Trophoblast cell (in vitro differentiated cells and primary cell): ENCODE data around the gene AIFM3.

Source experiments
- DNase-seq, 2 donors: peaks; one replicate each; pipeline ENCODE4 v3.0.0-alpha.2; 2016
- H2AFZ ChIP-seq: 2 replicates; pipeline ENCODE4 v1.6.1; 2013; ENCODE audit warnings: low read length, moderate library complexity, mild to moderate bottlenecking; ENCODE audit not compliant: insufficient read depth, poor library complexity
- H2AK5ac ChIP-seq: 2 replicates; pipeline ENCODE4 v1.6.1; 2013; ENCODE audit warnings: mild to moderate bottlenecking, low read length
- H2BK120ac ChIP-seq: 2 replicates; pipeline ENCODE4 v1.6.1; 2013; ENCODE audit warnings: low read length, mild to moderate bottlenecking, moderate library complexity; ENCODE audit not compliant: insufficient read depth, poor library complexity
- H2BK12ac ChIP-seq: 2 replicates; pipeline ENCODE4 v1.6.1; 2013; ENCODE audit warnings: mild to moderate bottlenecking, low read length, moderate library complexity
- H2BK5ac ChIP-seq: 2 replicates; pipeline ENCODE4 v1.6.1; 2013; ENCODE audit warnings: low read length, low read depth, moderate library complexity, mild to moderate bottlenecking; ENCODE audit not compliant: poor library complexity
- H3K14ac ChIP-seq: 2 replicates; pipeline ENCODE4 v1.6.1; 2013; ENCODE audit warnings: mild to moderate bottlenecking, low read length
- H3K18ac ChIP-seq: 2 replicates; pipeline ENCODE4 v1.6.1; 2013; ENCODE audit warnings: mild to moderate bottlenecking, low read length
- H3K23ac ChIP-seq: 2 replicates; pipeline ENCODE4 v1.6.1; 2013; ENCODE audit warnings: low read length
- H3K27ac ChIP-seq: 2 replicates; pipeline ENCODE4 v1.5.1; 2013; ENCODE audit warnings: low read depth, mild to moderate bottlenecking, inconsistent platforms, low read length, moderate library complexity
- H3K27me3 ChIP-seq: 2 replicates; pipeline ENCODE4 v1.6.1; 2013; ENCODE audit warnings: inconsistent platforms, mild to moderate bottlenecking, low read length, moderate library complexity; ENCODE audit not compliant: insufficient read depth
- H3K36me3 ChIP-seq, 2 experiments: 1 replicate in 1 of 2; 2 replicates in 1 of 2; pipeline ENCODE4 v1.6.1; 2013; ENCODE audit warnings: low read length in 2 of 2, mild to moderate bottlenecking in 2 of 2, moderate library complexity in 1 of 2; ENCODE audit not compliant: insufficient read depth in 2 of 2, control insufficient read depth in 1 of 2
- H3K4ac ChIP-seq: 2 replicates; pipeline ENCODE4 v1.6.1; 2013; ENCODE audit warnings: low read depth, mild to moderate bottlenecking, low read length, moderate library complexity
- H3K4me1 ChIP-seq, 2 experiments: 1 replicate in 1 of 2; 2 replicates in 1 of 2; pipeline ENCODE4 v1.6.1; 2013; ENCODE audit warnings: low read length in 2 of 2, mild to moderate bottlenecking in 2 of 2, moderate library complexity in 1 of 2; ENCODE audit not compliant: insufficient read depth in 2 of 2, control insufficient read depth in 1 of 2
- H3K4me2 ChIP-seq: 2 replicates; pipeline ENCODE4 v1.6.1; 2013; ENCODE audit warnings: inconsistent platforms, mild to moderate bottlenecking, low read length, moderate library complexity
- H3K4me3 ChIP-seq: 2 replicates; pipeline ENCODE4 v1.5.1; 2013; ENCODE audit warnings: mild to moderate bottlenecking, low read depth, low read length, inconsistent platforms
- H3K79me1 ChIP-seq: one replicate; pipeline ENCODE4 v1.6.1; 2013; ENCODE audit warnings: low read length
- H3K79me2 ChIP-seq: 2 replicates; pipeline ENCODE4 v1.6.1; 2013; ENCODE audit warnings: low read length, mild to moderate bottlenecking; ENCODE audit not compliant: control insufficient read depth, insufficient read depth, poor library complexity
- H3K9ac ChIP-seq: 2 replicates; pipeline ENCODE4 v1.6.1; 2013; ENCODE audit warnings: mild to moderate bottlenecking, low read length
- H3K9me3 ChIP-seq: 2 replicates; pipeline ENCODE4 v1.6.1; 2013; ENCODE audit warnings: low read depth, mild to moderate bottlenecking, control low read depth, inconsistent platforms, low read length; ENCODE audit not compliant: insufficient read depth
- H4K12ac ChIP-seq: 2 replicates; pipeline ENCODE4 v1.6.1; 2013; ENCODE audit warnings: low read depth, mild to moderate bottlenecking, low read length, moderate library complexity
- H4K8ac ChIP-seq: 2 replicates; pipeline ENCODE4 v1.6.1; 2013; ENCODE audit warnings: low read depth, mild to moderate bottlenecking, low read length, moderate library complexity
- H4K91ac ChIP-seq: one replicate; pipeline ENCODE4 v1.6.1; 2013; ENCODE audit warnings: low read depth, mild to moderate bottlenecking, low read length, moderate library complexity
- WGBS: extraction: QIAGEN DNeasy Blood & Tissue Kit; methylation state at CpG from one replicate; pipeline ENCODE4 v1.1.7; 2013; ENCODE audit warnings: missing lambda C conversion rate; ENCODE audit not compliant: insufficient read length, insufficient coverage; ENCODE audit errors: extremely low coverage; 5-methylcytosine and 5-hydroxymethylcytosine counted together

AIFM3 gene

GRCh38 chr22:21028277-21029251 is 61.5 kb downstream of the AIFM3 start:
- Histone ChIP-seq H2BK120ac (no peak overlapping the region), H2AFZ (no peak overlapping the region), H3K23ac (no peak overlapping the region), H3K79me2 (peaks cover 2% of the 10 kb centered on the region), H2BK12ac (no peak overlapping the region), H3K4ac (no peak overlapping the region), H3K79me1 (peaks cover 15% of the 10 kb centered on the region), H3K4me1 (peaks cover 33 to 40% of the 10 kb centered on the region in 2 experiments), H3K9ac (no peak overlapping the region), H2AK5ac (no peak overlapping the region), H3K27ac (no peak overlapping the region), H4K12ac (no peak overlapping the region), H3K27me3 (no peaks in the 10 kb centered on the region), H3K4me2 (no peak overlapping the region), H2BK5ac (no peak overlapping the region), H3K9me3 (no peaks in the 10 kb centered on the region), H3K36me3 (no peaks in the 10 kb centered on the region), H3K14ac (no peak overlapping the region), H3K4me3 (no peak overlapping the region), H4K91ac (no peak overlapping the region), H4K8ac (no peak overlapping the region), H3K18ac (no peak overlapping the region)
- no peak for DNase-seq
- no CpG with 5 or more reads among the region's 13 CpGs for WGBS

GRCh38 chr22:21029486-21030025 is 62.5 kb downstream of the AIFM3 start:
- Histone ChIP-seq H3K9ac (no peak overlapping the region), H3K18ac (peak overlapping the region; percentile 40), H3K4me3 (no peak overlapping the region), H3K4ac (no peak overlapping the region), H4K91ac (no peak overlapping the region), H2BK12ac (no peak overlapping the region), H3K36me3 (no peaks in the 10 kb centered on the region), H3K4me1 (peaks cover 36 to 42% of the 10 kb centered on the region in 2 experiments), H3K4me2 (no peak overlapping the region), H2AK5ac (peak overlapping the region; percentile 19), H4K12ac (no peak overlapping the region), H3K23ac (no peak overlapping the region), H3K79me1 (peaks cover 17% of the 10 kb centered on the region), H3K27me3 (no peaks in the 10 kb centered on the region), H3K9me3 (no peaks in the 10 kb centered on the region), H2BK120ac (no peak overlapping the region), H3K14ac (no peak overlapping the region), H4K8ac (no peak overlapping the region), H2AFZ (no peak overlapping the region), H3K27ac (no peak overlapping the region), H2BK5ac (no peak overlapping the region), H3K79me2 (peaks cover 2% of the 10 kb centered on the region)
- no peak for DNase-seq
- WGBS, result no CpG with 5 or more reads among the region's 12 CpGs

DNA sequence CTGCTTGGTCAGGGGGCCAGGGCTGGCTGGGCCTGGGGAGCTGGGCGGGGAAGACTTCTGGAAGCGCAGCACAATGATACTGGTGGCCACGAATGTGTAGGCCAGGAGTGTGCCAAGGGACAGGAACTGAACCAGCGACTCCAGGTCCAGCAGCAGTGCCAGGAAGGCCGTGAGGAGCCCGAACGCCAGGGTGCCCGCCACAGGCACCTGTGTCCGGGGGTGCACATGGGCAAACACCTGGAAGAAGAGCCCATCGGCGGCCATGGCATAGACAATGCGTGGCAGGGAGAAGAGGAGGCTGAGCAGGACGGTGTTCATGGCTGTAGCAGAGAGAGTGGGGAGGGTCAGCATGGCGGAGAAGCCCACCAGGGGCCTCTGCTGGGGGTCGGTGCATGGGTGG is 63.0 kb downstream of the AIFM3 start:
- no peaks in the 10 kb centered on the region for H3K36me3 ChIP-seq
- WGBS, result no CpG with 5 or more reads among the region's 15 CpGs
- H3K23ac ChIP-seq, result no peak overlapping the region
- H2BK120ac ChIP-seq, result no peak overlapping the region
- H3K79me2 ChIP-seq, result peaks cover 2% of the 10 kb centered on the region
- H3K79me1 ChIP-seq, result peaks cover 17% of the 10 kb centered on the region
- peaks cover 36 to 42% of the 10 kb centered on the region in 2 experiments for H3K4me1 ChIP-seq
- no peak overlapping the region for H4K8ac ChIP-seq
- H2AK5ac ChIP-seq, result peak overlapping the region; percentile 32
- no peak for DNase-seq
- H3K14ac ChIP-seq, result no peak overlapping the region
- no peaks in the 10 kb centered on the region for H3K9me3 ChIP-seq
- no peak overlapping the region for H3K4me2 ChIP-seq
- no peak overlapping the region for H2BK5ac ChIP-seq
- H3K27ac ChIP-seq, result no peak overlapping the region
- H3K18ac ChIP-seq, result peak overlapping the region; percentile 40
- no peak overlapping the region for H2BK12ac ChIP-seq
- no peak overlapping the region for H4K91ac ChIP-seq
- H3K27me3 ChIP-seq, result no peaks in the 10 kb centered on the region
- H3K9ac ChIP-seq, result no peak overlapping the region
- H2AFZ ChIP-seq, result no peak overlapping the region
- no peak overlapping the region for H3K4me3 ChIP-seq
- no peak overlapping the region for H4K12ac ChIP-seq
- no peak overlapping the region for H3K4ac ChIP-seq
